NCI-H345 treated with DMSO at 0.1 percent for 48 hours (cell line): ENCODE measurements around the gene ELANE.

Experiments used
- DNase-seq: peaks from one replicate; lab custom pipeline; 2025; ENCODE audit not compliant: unreplicated experiment; lab: John Stamatoyannopoulos, UW

ELANE gene

DNA sequence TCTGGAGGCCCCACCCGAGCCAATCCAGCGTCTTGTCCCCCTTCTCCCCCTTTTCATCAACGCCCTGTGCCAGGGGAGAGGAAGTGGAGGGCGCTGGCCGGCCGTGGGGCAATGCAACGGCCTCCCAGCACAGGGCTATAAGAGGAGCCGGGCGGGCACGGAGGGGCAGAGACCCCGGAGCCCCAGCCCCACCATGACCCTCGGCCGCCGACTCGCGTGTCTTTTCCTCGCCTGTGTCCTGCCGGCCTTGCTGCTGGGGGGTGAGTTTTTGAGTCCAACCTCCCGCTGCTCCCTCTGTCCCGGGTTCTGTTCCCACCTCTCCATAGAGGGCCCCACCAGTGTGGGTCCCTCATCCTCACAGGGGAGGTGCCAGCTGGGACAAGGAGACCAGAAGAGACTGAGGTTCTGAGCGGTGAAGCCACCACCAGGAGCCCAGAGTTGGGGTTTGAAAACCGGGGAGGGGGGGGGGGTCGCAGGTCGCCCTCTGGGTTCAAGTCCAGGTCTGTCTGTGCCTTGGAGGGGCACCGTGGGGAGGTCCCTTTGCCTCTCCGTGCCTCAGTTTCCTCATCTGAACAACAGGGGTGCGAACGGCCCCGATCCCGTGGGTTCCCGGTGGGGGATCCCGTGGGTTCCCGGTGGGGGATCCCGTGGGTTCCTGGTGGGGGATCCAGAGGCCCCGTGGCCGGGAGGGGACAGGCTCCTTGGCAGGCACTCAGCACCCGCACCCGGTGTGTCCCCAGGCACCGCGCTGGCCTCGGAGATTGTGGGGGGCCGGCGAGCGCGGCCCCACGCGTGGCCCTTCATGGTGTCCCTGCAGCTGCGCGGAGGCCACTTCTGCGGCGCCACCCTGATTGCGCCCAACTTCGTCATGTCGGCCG lies at the start of gene ELANE:
TSS of gene ELANE (plus strand) at position 168 of the 878 bp plus-strand sequence. CDS start at position 194, 26 bp downstream.
- no peak for DNase-seq

DNA sequence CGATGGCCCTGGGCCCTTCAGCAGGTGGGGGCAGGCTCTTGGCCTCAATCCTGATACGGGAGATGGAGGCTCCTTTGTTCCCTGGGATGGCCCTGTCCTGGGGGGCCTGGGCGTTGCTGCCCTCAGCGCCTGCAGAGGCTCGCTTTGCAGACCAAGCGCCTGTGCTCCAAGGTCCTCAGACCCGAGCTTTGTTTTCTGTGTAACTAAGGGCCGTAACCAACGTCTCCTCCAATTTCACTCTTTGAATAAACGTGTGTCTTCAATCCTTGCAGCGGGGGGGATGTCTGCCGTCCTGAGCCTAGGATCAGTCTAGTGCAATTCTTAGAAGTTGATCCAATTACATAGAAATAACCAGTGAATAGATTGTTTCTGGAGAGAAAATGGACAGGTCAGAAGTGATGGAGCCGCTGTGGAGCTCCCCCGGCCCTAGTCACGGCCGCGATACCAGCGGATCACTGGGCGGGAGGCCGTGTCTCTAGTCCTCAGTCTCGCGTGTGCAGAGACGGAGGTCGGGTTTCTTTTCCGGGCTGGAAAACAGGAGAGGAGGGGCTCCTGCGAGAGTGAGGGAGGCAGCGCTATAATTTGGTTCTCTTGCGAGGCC lies 49.5 kb upstream of the ELANE start:
- no peak for DNase-seq

DNA sequence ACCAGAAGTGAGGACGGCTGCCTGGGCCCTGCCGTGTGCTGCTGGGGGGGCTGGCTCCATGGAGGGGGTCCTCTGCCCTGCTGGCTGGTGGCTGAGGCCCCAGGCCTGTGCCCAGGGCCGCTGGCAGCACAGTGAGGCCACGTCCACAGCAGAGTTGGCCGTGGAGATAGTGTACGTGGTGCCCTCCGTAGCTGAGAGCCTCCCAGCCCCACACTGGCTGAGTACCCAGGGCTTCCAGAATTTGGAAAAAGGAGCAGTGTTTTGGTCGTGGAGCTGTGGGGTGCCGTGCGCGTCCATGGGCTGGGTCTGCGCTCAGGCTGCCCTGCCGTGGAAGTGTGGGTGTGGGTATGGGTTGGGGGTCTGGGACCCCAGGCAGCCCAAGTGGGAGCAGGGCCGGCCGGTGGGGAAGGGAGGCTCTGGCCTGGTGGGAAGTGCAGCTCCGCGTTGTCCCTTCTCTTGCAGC lies 49.0 kb upstream of the ELANE start:
- no peak for DNase-seq

DNA sequence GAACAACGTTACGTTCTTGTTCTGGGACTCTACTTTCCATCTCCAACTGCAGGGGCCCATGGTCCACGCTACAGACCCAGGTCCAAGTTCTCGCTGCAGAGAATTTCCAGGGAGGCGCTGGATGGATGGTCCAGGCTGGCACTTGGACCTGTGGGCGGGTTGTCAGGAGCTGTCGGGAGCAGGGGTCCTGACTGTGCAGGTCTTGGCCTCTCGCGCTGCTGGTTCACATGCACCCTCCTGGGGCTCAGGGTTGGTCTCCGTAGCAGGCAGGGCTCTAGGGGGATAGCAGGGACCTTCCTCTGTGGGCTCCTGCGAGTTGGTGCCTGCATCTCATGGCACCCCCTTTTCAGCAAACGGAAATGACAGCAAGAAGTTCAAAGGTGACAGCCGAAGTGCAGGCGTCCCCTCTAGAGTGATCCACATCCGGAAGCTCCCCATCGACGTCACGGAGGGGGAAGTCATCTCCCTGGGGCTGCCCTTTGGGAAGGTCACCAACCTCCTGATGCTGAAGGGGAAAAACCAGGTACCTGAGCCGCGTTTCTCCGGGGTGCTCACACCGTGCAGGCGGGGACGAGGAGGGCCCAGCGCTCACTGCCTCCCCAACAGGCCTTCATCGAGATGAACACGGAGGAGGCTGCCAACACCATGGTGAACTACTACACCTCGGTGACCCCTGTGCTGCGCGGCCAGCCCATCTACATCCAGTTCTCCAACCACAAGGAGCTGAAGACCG lies 48.3 kb upstream of the ELANE start:
- no peak for DNase-seq

DNA sequence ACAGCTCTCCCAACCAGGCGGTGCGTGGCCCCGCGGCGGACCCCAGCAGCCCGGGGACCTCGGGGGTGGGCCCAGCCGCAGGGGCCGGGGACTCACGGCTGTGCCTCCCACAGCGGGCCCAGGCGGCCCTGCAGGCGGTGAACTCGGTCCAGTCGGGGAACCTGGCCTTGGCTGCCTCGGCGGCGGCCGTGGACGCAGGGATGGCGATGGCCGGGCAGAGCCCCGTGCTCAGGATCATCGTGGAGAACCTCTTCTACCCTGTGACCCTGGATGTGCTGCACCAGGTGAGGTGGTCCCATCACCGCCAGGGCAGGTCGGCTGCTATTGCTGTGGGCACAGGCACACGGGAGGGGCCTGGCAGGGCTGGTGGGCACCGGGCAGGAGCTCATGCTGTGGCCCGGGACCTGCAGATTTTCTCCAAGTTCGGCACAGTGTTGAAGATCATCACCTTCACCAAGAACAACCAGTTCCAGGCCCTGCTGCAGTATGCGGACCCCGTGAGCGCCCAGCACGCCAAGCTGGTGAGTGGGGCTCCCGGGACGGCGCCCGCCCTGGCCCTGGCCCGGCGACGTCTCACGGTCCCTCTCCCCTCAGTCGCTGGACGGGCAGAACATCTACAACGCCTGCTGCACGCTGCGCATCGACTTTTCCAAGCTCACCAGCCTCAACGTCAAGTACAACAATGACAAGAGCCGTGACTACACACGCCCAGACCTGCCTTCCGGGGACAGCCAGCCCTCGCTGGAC lies 47.5 kb upstream of the ELANE start:
- DNase-seq: no peak

DNA sequence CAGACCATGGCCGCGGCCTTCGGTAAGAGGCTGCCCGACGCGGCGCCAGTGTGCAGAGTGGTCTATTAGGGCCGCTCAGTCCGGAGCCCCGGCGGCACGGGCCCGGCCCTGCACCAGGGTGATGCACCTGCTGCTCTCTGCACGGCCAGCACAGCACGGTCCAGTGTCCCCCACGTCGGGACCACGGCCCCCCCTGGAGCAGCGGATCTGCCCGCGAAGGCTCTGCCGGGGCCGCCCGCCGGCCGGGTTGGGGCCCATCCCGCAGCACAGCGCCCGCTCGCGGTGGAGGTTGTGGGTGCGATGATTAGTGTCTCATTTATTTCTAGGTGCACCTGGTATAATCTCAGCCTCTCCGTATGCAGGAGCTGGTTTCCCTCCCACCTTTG lies 46.9 kb upstream of the ELANE start:
- DNase-seq: no peak

DNA sequence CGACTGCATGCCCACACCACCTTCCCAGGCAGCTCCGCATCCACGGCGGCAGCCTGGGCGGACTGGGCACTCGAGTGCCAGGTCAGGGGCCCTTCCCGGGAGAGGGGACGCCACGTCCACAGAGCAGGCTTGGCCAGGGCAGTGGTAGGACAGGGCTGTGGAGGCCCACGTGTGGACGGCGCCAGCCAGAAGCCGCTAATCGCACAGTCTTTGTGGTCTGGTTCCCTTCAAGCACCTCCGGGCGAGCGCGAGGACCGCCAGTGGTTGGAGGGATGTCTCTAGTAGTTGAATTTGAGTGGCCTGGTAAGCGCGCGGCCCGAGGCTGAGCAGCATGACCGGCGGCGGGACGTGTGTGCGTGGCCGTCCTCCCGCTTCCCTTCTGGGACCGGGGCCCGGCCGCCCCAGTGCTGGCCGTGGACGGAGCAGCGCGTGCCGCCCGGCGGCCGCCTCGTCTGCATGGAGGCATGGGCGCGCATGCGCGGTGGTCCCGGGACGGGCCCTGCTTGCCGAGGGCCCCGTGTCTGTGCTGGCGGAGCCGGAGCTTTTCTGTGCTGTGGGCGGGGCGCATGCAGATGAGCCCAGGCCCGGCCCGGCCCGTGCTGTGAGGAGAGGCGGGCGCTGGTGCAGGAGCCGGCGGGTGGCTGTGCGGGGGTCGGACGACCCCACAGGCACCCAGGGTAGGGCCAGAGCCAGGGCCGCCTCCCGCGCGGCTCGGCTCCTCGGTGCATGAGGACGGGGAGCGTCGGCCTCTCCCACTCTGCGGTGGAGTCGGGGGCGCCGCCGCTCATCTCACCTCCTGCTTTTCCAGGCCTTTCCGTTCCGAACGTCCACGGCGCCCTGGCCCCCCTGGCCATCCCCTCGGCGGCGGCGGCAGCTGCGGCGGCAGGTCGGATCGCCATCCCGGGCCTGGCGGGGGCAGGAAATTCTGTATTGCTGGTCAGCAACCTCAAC lies 46.2 kb upstream of the ELANE start:
- no peak for DNase-seq

DNA sequence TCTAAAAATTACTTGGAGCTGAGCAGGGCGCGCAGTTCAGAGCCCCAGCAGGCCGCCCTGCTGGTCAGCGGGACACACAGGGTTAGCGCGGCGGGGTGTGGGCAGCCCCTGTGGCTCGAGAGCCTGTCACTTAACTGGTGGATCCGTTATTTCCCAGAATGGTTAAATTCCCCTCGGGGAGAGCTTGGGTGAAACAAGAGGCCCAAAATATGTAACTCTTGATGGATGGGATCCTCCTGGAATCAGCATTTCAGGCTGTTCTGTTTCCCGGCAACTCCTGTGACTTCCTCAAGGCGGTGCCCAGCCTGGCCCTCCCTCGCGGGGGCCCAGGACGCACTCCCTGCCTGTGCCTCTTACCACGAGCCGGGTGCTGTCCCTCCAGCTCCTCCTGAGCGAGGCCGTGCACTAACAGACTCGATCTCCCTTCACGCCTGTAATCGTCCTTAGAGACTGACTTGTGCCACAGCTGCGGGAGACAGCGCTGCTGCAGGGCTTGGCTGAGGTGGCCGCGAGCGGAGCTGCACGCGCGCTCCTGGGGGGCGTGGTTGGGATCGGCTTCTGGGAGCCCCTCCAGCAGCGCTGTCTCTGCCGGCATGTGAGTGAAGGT lies 45.2 kb upstream of the ELANE start:
- DNase-seq: no peak

DNA sequence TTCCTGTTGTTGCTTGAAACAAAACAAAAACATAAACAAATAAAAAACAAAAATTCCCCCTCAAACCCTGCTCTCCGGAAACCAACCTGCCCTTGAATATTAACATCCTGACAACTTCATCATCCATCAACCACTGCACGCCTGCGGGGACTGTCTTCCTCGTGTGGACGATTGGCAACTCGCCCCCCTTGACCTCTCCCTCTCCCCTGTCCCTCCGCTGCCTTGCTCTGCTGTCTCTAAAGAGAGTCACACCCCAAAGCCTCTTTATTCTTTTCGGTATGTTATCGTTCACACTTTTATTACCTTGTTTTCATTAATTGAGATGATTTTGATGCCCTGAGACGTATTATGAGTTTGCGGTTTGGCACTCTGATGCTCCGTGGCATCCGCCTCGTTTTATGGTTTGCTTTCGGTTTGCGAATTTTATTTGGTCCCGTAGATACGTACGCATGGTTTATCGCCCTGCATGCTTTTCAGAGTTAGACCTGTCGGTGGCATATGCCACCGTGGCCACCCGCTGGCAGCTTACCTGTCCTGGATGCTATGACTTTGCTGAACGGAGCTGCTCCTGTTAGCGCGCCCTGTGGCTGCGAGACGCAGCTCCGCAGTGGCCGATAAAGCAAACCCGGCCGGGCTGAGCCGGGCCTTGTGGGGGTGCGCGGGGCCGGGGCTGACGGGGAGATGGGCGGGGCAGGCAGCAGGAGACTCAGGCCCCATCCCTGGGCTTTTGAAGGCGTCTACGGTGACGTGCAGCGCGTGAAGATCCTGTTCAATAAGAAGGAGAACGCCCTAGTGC lies 44.3 kb upstream of the ELANE start:
- DNase-seq: no peak

DNA sequence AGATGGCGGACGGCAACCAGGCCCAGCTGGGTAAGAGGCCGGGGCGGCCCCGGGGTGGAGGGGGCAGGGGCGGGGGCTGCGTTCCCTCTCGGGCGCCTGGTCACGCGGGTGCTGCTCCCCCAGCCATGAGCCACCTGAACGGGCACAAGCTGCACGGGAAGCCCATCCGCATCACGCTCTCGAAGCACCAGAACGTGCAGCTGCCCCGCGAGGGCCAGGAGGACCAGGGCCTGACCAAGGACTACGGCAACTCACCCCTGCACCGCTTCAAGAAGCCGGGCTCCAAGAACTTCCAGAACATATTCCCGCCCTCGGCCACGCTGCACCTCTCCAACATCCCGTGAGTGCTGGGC lies 43.7 kb upstream of the ELANE start:
- DNase-seq: no peak

DNA sequence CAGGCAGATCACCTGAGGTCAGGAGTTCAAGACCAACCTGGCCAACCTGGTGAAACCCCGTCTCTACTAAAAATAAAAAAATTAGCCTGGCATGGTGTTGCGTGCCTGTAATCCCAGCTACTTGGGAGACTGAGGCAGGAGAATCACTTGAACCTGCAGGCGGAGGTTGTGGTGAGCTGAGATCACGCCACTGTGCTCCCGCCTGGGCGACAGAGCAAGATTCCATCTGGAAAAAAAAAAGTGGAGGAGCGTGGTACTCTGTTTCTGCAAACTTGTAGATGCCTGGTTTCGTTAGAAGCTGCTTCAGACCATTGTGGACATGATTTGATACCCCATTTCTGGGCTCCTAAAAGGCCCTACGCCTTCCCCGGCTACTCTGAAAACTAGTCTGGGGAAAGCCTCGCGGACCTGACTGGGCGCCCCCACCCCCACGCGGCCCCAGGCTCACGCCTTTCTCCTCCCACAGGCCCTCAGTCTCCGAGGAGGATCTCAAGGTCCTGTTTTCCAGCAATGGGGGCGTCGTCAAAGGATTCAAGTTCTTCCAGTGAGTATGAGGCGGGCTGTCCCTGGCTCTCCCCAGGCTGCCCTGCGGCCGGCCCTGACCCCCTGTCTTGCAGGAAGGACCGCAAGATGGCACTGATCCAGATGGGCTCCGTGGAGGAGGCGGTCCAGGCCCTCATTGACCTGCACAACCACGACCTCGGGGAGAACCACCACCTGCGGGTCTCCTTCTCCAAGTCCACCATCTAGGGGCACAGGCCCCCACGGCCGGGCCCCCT lies 41.8 kb upstream of the ELANE start:
- no peak for DNase-seq

DNA sequence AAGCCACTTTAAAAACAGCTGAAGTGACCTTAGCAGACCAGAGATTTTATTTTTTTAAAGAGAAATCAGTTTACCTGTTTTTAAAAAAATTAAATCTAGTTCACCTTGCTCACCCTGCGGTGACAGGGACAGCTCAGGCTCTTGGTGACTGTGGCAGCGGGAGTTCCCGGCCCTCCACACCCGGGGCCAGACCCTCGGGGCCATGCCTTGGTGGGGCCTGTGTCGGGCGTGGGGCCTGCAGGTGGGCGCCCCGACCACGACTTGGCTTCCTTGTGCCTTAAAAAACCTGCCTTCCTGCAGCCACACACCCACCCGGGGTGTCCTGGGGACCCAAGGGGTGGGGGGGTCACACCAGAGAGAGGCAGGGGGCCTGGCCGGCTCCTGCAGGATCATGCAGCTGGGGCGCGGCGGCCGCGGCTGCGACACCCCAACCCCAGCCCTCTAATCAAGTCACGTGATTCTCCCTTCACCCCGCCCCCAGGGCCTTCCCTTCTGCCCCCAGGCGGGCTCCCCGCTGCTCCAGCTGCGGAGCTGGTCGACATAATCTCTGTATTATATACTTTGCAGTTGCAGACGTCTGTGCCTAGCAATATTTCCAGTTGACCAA lies 41.1 kb upstream of the ELANE start:
- no peak for DNase-seq

DNA sequence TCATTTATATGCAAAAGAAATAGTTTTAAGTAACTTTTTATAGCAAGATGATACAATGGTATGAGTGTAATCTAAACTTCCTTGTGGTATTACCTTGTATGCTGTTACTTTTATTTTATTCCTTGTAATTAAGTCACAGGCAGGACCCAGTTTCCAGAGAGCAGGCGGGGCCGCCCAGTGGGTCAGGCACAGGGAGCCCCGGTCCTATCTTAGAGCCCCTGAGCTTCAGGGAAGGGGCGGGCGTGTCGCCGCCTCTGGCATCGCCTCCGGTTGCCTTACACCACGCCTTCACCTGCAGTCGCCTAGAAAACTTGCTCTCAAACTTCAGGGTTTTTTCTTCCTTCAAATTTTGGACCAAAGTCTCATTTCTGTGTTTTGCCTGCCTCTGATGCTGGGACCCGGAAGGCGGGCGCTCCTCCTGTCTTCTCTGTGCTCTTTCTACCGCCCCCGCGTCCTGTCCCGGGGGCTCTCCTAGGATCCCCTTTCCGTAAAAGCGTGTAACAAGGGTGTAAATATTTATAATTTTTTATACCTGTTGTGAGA lies 40.5 kb upstream of the ELANE start:
- DNase-seq: no peak

DNA sequence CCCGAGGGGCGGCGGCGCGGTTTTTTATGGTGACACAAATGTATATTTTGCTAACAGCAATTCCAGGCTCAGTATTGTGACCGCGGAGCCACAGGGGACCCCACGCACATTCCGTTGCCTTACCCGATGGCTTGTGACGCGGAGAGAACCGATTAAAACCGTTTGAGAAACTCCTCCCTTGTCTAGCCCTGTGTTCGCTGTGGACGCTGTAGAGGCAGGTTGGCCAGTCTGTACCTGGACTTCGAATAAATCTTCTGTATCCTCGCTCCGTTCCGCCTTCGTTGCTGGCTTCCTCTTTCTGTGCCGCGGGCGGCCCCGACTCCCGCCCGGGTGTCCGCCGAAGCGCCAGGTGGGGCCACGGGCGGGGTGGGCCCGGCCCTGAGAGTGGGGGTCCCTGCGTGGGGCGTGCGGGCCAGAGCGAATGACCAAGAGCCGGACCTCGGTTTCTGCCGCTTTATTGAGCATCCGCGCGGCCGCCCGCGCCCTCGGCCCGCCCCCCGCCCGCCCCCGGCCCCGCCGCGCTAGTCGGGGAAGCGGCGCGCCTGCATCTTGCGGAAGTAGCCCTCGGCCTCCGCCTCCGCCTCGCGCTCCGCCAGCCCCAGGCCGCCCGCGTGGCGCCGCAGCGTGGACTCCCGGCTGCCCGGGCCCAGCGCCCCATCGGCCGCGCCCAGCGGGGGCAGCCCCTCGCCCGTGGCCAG lies 39.9 kb upstream of the ELANE start:
- no peak for DNase-seq

DNA sequence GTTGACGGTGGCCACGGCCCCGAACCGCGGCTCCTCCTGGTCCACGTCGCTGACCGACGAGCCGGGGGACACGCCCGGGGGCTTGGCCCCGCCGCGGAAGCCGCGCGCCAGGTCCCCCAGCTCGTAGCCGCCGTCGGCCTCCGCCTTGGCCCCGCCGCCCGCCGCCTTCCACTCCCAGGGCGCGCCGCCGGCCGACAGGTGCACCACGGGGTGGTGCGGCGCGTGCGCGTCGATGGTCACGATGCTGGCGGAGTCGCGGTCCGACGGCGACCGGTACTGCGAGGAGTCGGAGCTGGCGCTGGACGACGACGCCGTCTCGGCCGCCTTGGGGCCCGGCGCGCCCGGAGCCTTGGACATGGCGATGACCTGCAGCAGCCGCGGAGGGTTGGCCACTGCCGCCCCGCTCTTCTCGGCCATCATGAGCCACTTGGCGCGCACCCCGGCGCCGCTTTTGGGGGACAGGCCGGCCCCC lies 39.3 kb upstream of the ELANE start:
- DNase-seq: no peak

DNA sequence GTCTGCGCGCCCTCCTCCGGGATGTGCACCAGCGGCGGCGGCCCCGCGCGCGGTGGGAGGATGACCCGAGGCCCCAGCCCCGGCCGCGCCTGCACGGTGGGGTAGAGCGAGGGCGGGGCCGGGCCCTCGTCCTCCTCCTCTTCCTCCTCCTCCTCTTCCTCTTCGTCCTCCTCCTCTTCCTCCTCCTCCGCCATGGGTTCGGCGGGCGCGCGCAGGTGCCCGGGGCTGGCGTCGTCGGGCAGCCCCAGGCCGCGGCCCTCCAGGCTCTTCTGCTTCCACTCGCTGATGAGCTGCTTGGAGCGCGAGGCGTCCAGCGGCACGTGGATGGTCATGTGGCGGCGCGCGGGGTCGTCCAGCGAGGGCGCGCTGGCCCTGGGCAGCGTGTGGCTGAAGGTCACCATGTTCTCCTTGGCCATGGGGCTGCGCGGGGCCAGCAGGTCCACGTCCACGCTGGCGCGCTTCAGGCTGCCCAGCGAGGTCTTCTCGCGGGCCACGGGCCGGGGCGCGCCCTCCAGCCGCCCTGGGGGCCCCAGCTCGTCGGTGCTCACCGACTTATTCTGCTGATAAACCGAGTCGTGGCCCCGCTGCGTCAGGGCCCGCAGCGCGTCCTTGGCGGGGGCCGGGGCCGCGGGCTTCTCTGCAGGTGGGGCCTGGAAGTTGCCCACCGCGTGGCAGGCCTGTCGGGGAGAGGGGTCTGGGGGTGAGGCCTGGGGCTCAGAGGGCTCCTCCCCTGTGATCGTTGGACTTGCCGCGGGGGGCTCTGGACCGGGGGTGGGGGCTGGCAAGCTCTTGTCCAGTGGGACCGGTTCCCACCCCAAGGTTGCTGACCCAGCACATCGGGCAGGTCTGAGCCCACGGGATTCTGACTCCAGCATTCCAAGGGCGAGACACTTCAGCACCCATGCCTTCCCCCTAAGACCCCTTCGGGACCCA lies 38.6 kb upstream of the ELANE start:
- DNase-seq: no peak
